Spleen (tissue), 11 donors: ENCODE data around the gene ADRB2. TPM values are rescaled to one million over a fixed set of nuclear protein-coding genes. Genes with fewer than 3 reads are reported as not detected.

ENCODE experiments used
- DNase-seq: peaks from one replicate; pipeline ENCODE4 v3.0.0-alpha.2; 2020
- H3K27ac ChIP-seq, 8 donors: fragments of 200-600 bp; sonication (generic) in 7 of 8; 1 replicate in 4 of 8; 2 replicates in 4 of 8; pipeline versions ENCODE4 v1.5.0 to v1.8.0; 2016 to 2021; ENCODE audit warnings: inconsistent platforms in 4 of 8, mild to moderate bottlenecking in 4 of 8, moderate library complexity in 1 of 8
- H3K27me3 ChIP-seq, 7 donors: fragments of 200-600 bp; sonication (generic) in 6 of 7; replicated peaks in 1 of 7; 1 replicate in 4 of 7; 2 replicates in 3 of 7; pipeline versions ENCODE4 v1.5.0 to v1.8.0; 2016 to 2021; ENCODE audit warnings: inconsistent platforms in 3 of 7, mild to moderate bottlenecking in 1 of 7
- H3K36me3 ChIP-seq, 6 donors: fragments of 200-600 bp; sonication (generic) in 5 of 6; 1 replicate in 4 of 6; 2 replicates in 2 of 6; pipeline versions ENCODE4 v1.5.0 to v1.8.0; 2016 to 2021; ENCODE audit warnings: inconsistent platforms in 2 of 6
- H3K4me1 ChIP-seq, 6 donors: fragments of 200-600 bp; sonication (generic) in 5 of 6; 1 replicate in 3 of 6; 2 replicates in 3 of 6; pipeline versions ENCODE4 v1.5.0 to v1.8.0; 2016 to 2021; ENCODE audit warnings: inconsistent platforms in 3 of 6
- H3K4me3 ChIP-seq, 8 donors: fragments of 200-600 bp; sonication (generic) in 7 of 8; 1 replicate in 4 of 8; 2 replicates in 4 of 8; pipeline versions ENCODE4 v1.5.0 to v1.8.0; 2016 to 2021; ENCODE audit warnings: inconsistent platforms in 4 of 8, mild to moderate bottlenecking in 4 of 8, moderate library complexity in 2 of 8
- H3K9me3 ChIP-seq, 8 donors: fragments of 200-600 bp; sonication (generic) in 7 of 8; 1 replicate in 4 of 8; 2 replicates in 4 of 8; pipeline versions ENCODE4 v1.5.0 to v1.8.0; 2016 to 2021; ENCODE audit warnings: inconsistent platforms in 4 of 8
- POLR2A ChIP-seq, 3 donors: fragments of 450-650 bp; IDR thresholded peaks; one replicate each; pipeline ENCODE4 v1.5.1; 2017; ENCODE audit warnings: antibody characterized with exemption in 3 of 3, mild to moderate bottlenecking in 1 of 3
- POLR2AphosphoS5 ChIP-seq, 3 donors: sonication (generic); formaldehyde crosslinking; IDR thresholded peaks; one replicate each; pipeline ENCODE4 v1.5.1; 2017; ENCODE audit warnings: antibody characterized with exemption in 3 of 3
- WGBS, 5 donors: extraction: QIAGEN DNeasy Blood & Tissue Kit in 3 of 5; methylation state at CpG; one replicate each; pipeline versions ENCODE4 v1.1.5 to v1.1.7; 2013 to 2018; 5-methylcytosine and 5-hydroxymethylcytosine counted together
- intact Hi-C: fragments of 100-400 bp; cut with DNase I; formaldehyde crosslinking; loops from one replicate; pipeline ENCODE4 v1.15.0; 2023; ENCODE audit warnings: low total_unique reads
- polyA plus RNA-seq, 3 donors: library from polyadenylated mRNA; stranded (reverse); fragments of 200-250 nt; gene quantifications; one replicate each; pipeline ENCODE4 v1.2.1, GENCODE V29; 2013
- total RNA-seq, 7 donors: library from RNA; depleted of rRNA in 3 of 7; stranded (reverse); fragments of >200 nt in 3 of 7; fragmentation: NEBNext Ultra II Directional in 4 of 7; extraction: Animal tissue kit (Norgen Biotek cat#: 25700) in 4 of 7; gene quantifications; one replicate each; pipeline versions ENCODE4 v1.1.0 to v1.2.1, GENCODE V29; 2016 to 2021
- TF ChIP-seq, protein P1 (sequence below), 11 experiments: fragments of 200-600 bp in 7 of 11; fragments of 450-650 bp in 4 of 11; sonication (generic) in 4 of 11; IDR thresholded peaks in 8 of 11; conservative IDR thresholded peaks in 3 of 11; 1 replicate in 7 of 11; 2 replicates in 4 of 11; pipeline versions ENCODE4 v1.4.0 to v1.8.0; 2016 to 2021; ENCODE audit warnings: antibody characterized with exemption in 11 of 11, inconsistent platforms in 4 of 11, mild to moderate bottlenecking in 1 of 11
- donor health status: healthy with polysubstance abuse.
- donor health status: DM: no; HTN: no; CAD: no; lungs with moderate emphysema.
- donor health status: DM: no; HTN: no; CAD: no.
- donor health status: Bipolar disorder and iron deficiency.
- donor health status: healthy.
- donor health status: DM: no; HTN: no; CAD: no.
- donor health status: DM: yes; HTN: yes; CAD: no.

Gene ADRB2
- total and polyA plus RNA-seq, 10 donors = 1.2 to 23.1 (median 9.4) TPM

DNA sequence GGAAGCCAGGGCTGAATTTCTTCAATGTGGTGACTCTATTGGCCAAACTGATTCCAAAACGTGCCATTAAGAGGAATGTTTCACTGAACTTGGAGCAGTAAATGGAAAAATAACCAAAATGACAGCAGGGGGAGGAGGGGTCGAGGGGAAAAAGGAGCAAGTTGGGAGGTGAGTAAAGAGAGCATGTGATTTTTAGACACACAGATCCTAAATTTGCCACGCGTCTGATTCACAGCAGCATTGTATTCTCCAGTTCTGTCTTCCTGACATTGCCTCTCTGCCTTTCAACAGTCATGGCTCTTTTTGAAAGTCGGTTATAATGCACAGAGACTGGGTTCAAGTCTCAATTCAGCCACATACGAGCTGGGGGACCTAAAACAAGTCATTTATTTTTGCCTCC is 22.0 kb upstream of the ADRB2 start:
- 78 to 87% (median 84%) methylated on average over 6 of the region's 6 CpGs for WGBS, 5 donors

DNA sequence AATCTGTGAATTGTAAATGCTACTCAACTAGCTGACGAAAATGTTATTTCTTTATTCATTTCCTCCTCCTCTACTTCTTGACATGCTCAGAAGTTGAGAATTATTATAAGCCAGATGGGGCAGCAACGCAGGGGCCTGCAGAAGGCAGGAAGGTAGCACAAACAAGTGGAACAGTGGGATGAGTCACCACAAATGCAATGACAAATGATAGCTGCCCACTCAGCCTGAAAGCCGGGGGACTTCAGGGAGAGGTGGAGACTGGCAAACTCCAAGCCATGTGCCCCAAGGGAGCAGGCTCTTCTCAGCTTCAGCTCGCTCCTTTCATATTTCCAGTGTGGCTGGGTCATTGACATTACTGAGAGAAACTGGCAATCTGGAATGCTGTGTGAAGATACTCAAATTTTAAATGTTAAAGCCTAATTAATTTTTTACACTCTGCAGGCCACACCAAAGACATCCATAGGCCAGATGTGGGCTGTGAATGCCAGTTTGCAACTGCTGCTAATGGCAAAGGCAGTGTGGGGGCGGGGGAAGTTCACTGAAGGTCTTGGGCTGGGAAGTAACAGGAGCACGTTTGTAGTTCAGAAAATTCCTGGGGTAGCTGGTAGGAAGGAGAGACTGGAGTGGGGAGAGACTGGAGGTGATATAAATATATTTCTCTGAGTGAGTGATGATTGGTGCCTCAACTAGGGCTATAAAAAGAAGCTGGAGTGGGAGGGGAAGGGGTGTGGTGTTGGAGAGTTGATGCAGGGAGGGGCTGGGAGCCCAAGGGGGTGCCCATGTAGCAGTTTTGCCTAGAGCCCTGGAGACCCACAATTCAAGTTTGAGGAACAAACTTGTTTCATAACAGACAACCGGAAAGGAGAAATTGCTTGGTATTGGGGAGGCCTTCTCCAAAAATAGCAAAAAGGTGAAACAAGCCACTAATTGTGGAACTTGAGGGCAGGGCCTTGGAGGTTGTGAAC is 20.8 kb upstream of the ADRB2 start:
- H3K36me3 ChIP-seq = no peaks in the 10 kb centered on the region
- intact Hi-C loops = no loop called here
- peak; percentile 74 for DNase-seq
- no peak overlapping the region for H3K4me3 ChIP-seq
- peaks cover 38 to 70% (median 58%) of the 10 kb centered on the region in 6 donors for H3K4me1 ChIP-seq
- TF ChIP-seq, protein P1, sequence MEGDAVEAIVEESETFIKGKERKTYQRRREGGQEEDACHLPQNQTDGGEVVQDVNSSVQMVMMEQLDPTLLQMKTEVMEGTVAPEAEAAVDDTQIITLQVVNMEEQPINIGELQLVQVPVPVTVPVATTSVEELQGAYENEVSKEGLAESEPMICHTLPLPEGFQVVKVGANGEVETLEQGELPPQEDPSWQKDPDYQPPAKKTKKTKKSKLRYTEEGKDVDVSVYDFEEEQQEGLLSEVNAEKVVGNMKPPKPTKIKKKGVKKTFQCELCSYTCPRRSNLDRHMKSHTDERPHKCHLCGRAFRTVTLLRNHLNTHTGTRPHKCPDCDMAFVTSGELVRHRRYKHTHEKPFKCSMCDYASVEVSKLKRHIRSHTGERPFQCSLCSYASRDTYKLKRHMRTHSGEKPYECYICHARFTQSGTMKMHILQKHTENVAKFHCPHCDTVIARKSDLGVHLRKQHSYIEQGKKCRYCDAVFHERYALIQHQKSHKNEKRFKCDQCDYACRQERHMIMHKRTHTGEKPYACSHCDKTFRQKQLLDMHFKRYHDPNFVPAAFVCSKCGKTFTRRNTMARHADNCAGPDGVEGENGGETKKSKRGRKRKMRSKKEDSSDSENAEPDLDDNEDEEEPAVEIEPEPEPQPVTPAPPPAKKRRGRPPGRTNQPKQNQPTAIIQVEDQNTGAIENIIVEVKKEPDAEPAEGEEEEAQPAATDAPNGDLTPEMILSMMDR (IDR thresholded peaks at IDR 0.05 in 8 of 11, conservative IDR thresholded peaks at IDR 0.05 in 3 of 11) = no peak
- TF ChIP-seq POLR2A (IDR thresholded peaks at IDR 0.05) (no peak), POLR2AphosphoS5 (IDR thresholded peaks at IDR 0.05) (no peak)
- no peaks in the 10 kb centered on the region for H3K27me3 ChIP-seq
- H3K9me3 ChIP-seq = no peaks in the 10 kb centered on the region
- peak overlapping the region in 7 of 8 donors; percentile 36 to 89 (median 80) for H3K27ac ChIP-seq
- WGBS, 5 donors = 36 to 47% (median 42%) methylated on average over 7 of the region's 7 CpGs

More for the DNA sequence above, 22.0 kb upstream of the ADRB2 start:
- H3K4me3 ChIP-seq = no peak overlapping the region
- no peak overlapping the region for H3K27ac ChIP-seq
- H3K27me3 ChIP-seq = no peaks in the 10 kb centered on the region
- H3K4me1 ChIP-seq = peaks cover 30 to 63% (median 46%) of the 10 kb centered on the region in 6 donors
- no peaks in the 10 kb centered on the region for H3K9me3 ChIP-seq
- DNase-seq = no peak
- no peaks in the 10 kb centered on the region for H3K36me3 ChIP-seq
- TF ChIP-seq POLR2A (IDR thresholded peaks at IDR 0.05) = no peak
- intact Hi-C loops = no loop called here

DNA sequence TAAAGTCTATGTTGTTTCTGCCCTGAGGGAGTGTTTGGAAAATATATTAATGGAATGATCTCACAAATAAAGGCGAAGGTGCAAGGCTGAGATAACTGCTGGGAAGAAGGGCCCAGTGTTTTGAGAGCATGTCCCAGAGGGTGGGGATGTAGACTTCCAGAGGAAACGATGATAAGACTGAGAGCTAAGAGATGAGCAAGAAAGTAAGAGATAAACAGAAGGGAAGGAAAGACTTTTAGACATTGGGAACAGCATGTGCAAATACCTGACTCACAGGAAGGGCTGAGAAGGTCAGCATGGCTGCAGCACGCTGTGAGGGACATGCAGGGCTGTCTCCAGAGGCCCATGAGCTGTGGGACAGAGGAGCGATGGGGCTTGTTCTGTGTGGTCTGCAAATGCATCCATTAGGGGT is 19.9 kb upstream of the ADRB2 start:
- H3K4me1 ChIP-seq = peaks cover 45 to 79% (median 67%) of the 10 kb centered on the region in 6 donors
- H3K27ac ChIP-seq = peak overlapping the region in 6 of 8 donors; percentile 37 to 89 (median 81)

DNA sequence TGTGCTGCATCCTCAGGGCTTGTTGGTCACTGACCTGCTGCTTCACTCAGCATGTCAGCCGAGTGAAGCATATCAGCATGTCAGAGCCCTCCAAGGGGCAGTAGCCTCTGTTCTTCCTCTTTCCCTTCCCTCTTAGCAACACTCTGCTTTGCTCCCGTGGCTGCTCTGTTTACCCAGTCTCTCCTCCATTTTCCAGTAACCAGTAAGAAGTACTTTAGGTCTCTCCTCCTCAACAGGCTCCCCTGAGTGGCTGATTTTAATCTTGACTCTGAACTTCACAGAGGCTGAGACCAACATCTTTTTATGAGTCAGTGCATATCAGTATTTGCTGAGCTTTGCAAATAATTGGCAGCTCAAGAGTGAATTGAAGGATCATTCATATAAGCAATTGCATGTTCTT is 18.6 kb upstream of the ADRB2 start:
- 19 to 25% (median 23%) methylated on average over 2 of the region's 2 CpGs for WGBS, 5 donors
- intact Hi-C loops = no loop called here
- DNase-seq = no peak
- Histone ChIP-seq H3K9me3 (no peaks in the 10 kb centered on the region), H3K4me1 (peaks cover 51 to 85% (median 77%) of the 10 kb centered on the region in 6 donors), H3K36me3 (no peaks in the 10 kb centered on the region), H3K4me3 (no peak overlapping the region), H3K27me3 (no peaks in the 10 kb centered on the region), H3K27ac (peak overlapping the region in 6 of 8 donors; percentile 12 to 89 (median 81))
- TF ChIP-seq, protein P1 (IDR thresholded peaks at IDR 0.05 in 8 of 11, conservative IDR thresholded peaks at IDR 0.05 in 3 of 11) = no peak
- TF ChIP-seq POLR2AphosphoS5 (IDR thresholded peaks at IDR 0.05) = no peak
- TF ChIP-seq POLR2A (IDR thresholded peaks at IDR 0.05) = no peak

More for the DNA sequence above, 19.9 kb upstream of the ADRB2 start:
- no peak for DNase-seq
- WGBS, 5 donors = 52 to 78% (median 60%) methylated on average over 4 of the region's 4 CpGs
- intact Hi-C loops = no loop called here
- Histone ChIP-seq H3K9me3 (no peaks in the 10 kb centered on the region), H3K36me3 (no peaks in the 10 kb centered on the region), H3K27me3 (no peaks in the 10 kb centered on the region), H3K4me3 (no peak overlapping the region)
- TF ChIP-seq POLR2A (IDR thresholded peaks at IDR 0.05) (no peak), POLR2AphosphoS5 (IDR thresholded peaks at IDR 0.05) (no peak)
- TF ChIP-seq, protein P1 (IDR thresholded peaks at IDR 0.05 in 8 of 11, conservative IDR thresholded peaks at IDR 0.05 in 3 of 11) = no peak
